HEK293 (cell line): Measurements from ENCODE around the gene RFXAP.

Experiments
- CTCF ChIA-PET: fragments of 350-600 bp; formaldehyde crosslinking; extraction: SDS; loops from one replicate; lab custom pipeline; 2021; ENCODE audit warnings: antibody characterized with exemption; lab: Yijun Ruan, JAX
- POLR2A ChIA-PET: fragments of 300-600 bp; formaldehyde crosslinking; extraction: SDS; loops from one replicate; lab custom pipeline; 2020; ENCODE audit warnings: antibody characterized with exemption, inconsistent platforms; lab: Yijun Ruan, JAX
- H3K27ac ChIP-seq: fragments of 200-500 bp; sonication (Bioruptor generic); 2 replicates; pipeline ENCODE4 v1.5.1; 2014; ENCODE audit warnings: low read depth, low read length, control low read depth, inconsistent platforms; ENCODE audit errors: extremely low read depth
- H3K36me3 ChIP-seq, 2 experiments: fragments of 200-500 bp in 1 of 2; sonication (Bioruptor generic) in 1 of 2; 1 replicate in 1 of 2; 2 replicates in 1 of 2; pipeline ENCODE4 v1.5.1; 2014 to 2017; ENCODE audit warnings: inconsistent platforms in 2 of 2, low read length in 2 of 2; ENCODE audit not compliant: control insufficient read depth in 2 of 2, insufficient read depth in 1 of 2
- H3K4me1 ChIP-seq: fragments of 200-500 bp; sonication (Bioruptor generic); 2 replicates; pipeline ENCODE4 v1.5.1; 2014; ENCODE audit warnings: mild to moderate bottlenecking, low read length, inconsistent platforms; ENCODE audit not compliant: control insufficient read depth, insufficient read depth
- H3K4me3 ChIP-seq: 2 replicates; pipeline ENCODE4 v1.5.1; 2011; ENCODE audit warnings: low read depth, mild to moderate bottlenecking, control low read depth, low read length, moderate library complexity
- H3K9me3 ChIP-seq: fragments of 200-500 bp; sonication (Bioruptor generic); 2 replicates; pipeline ENCODE4 v1.5.1; 2014; ENCODE audit warnings: low read depth, low read length, inconsistent platforms; ENCODE audit not compliant: control insufficient read depth, insufficient read depth
- GFI1B ChIP-seq: fragments of 450-650 bp; formaldehyde crosslinking; IDR thresholded peaks from 2 replicates; pipeline ENCODE4 v1.5.1; 2016; ENCODE audit warnings: missing biosample characterization, missing genetic modification characterization
- HOXC10 ChIP-seq: sonication (generic); formaldehyde crosslinking; IDR thresholded peaks from 2 replicates; pipeline ENCODE4 v1.8.1; 2023; ENCODE audit warnings: mild to moderate bottlenecking, missing genetic modification reagents
- INSM2 ChIP-seq: fragments of 450-650 bp; formaldehyde crosslinking; IDR thresholded peaks from 2 replicates; pipeline ENCODE4 v1.5.1; 2016; ENCODE audit warnings: missing biosample characterization, missing genetic modification characterization
- KLF9 ChIP-seq: fragments of 450-650 bp; formaldehyde crosslinking; IDR thresholded peaks from 2 replicates; pipeline ENCODE4 v1.5.1; 2016; ENCODE audit warnings: missing biosample characterization, missing genetic modification characterization, low read depth
- TSHZ1 ChIP-seq: fragments of 450-650 bp; formaldehyde crosslinking; IDR thresholded peaks from 2 replicates; pipeline ENCODE4 v1.5.1; 2016; ENCODE audit warnings: missing biosample characterization, missing genetic modification characterization, borderline replicate concordance
- ZBTB48 ChIP-seq: fragments of 450-650 bp; formaldehyde crosslinking; IDR thresholded peaks from 2 replicates; pipeline ENCODE4 v1.5.1; 2016; ENCODE audit warnings: missing biosample characterization, missing genetic modification characterization
- ZFP3 ChIP-seq: fragments of 450-650 bp; formaldehyde crosslinking; IDR thresholded peaks from 2 replicates; pipeline ENCODE4 v1.5.1; 2016; ENCODE audit warnings: low read depth, missing biosample characterization, missing genetic modification characterization
- ZNF175 ChIP-seq: fragments of 450-650 bp; formaldehyde crosslinking; IDR thresholded peaks from 2 replicates; pipeline ENCODE4 v1.5.1; 2016; ENCODE audit warnings: missing biosample characterization, missing genetic modification characterization
- ZNF211 ChIP-seq: fragments of 450-650 bp; formaldehyde crosslinking; IDR thresholded peaks from 2 replicates; pipeline ENCODE4 v1.5.1; 2016; ENCODE audit warnings: low read depth, missing biosample characterization, missing genetic modification characterization
- ZNF221 ChIP-seq: fragments of 450-650 bp; formaldehyde crosslinking; IDR thresholded peaks from 2 replicates; pipeline ENCODE4 v1.5.1; 2017; ENCODE audit warnings: missing biosample characterization, missing genetic modification characterization, borderline replicate concordance
- ZNF274 ChIP-seq, 2 experiments: fragments of 200-500 bp in 1 of 2; fragments of 450-650 bp in 1 of 2; sonication (Bioruptor generic) in 1 of 2; formaldehyde crosslinking in 1 of 2; IDR thresholded peaks; 2 replicates each; pipeline versions ENCODE4 v1.5.1 to v1.6.1; 2014 to 2016; ENCODE audit warnings: borderline replicate concordance in 1 of 2, inconsistent platforms in 1 of 2, low read length in 1 of 2, missing biosample characterization in 1 of 2, missing genetic modification characterization in 1 of 2
- ZNF311 ChIP-seq: fragments of 450-650 bp; formaldehyde crosslinking; IDR thresholded peaks from 2 replicates; pipeline ENCODE4 v1.5.1; 2017; ENCODE audit warnings: missing biosample characterization, missing genetic modification characterization, borderline replicate concordance
- ZNF37A ChIP-seq: fragments of 450-650 bp; IDR thresholded peaks from 2 replicates; pipeline ENCODE4 v1.5.1; 2018; ENCODE audit warnings: missing biosample characterization, missing genetic modification characterization
- ZNF398 ChIP-seq: fragments of 450-650 bp; formaldehyde crosslinking; IDR thresholded peaks from 2 replicates; pipeline ENCODE4 v1.5.1; 2017; ENCODE audit warnings: missing biosample characterization, missing genetic modification characterization
- ZNF548 ChIP-seq: fragments of 450-650 bp; formaldehyde crosslinking; IDR thresholded peaks from 2 replicates; pipeline ENCODE4 v1.5.1; 2016; ENCODE audit warnings: missing biosample characterization, missing genetic modification characterization
- ZNF558 ChIP-seq: fragments of 450-650 bp; formaldehyde crosslinking; IDR thresholded peaks from 2 replicates; pipeline ENCODE4 v1.5.1; 2016; ENCODE audit warnings: missing biosample characterization, missing genetic modification characterization
- ZNF580 ChIP-seq: fragments of 450-650 bp; formaldehyde crosslinking; IDR thresholded peaks from 2 replicates; pipeline ENCODE4 v1.5.1; 2016; ENCODE audit warnings: missing biosample characterization, missing genetic modification characterization
- ZNF596 ChIP-seq: fragments of 450-650 bp; IDR thresholded peaks from 2 replicates; pipeline ENCODE4 v1.5.0; 2018; ENCODE audit warnings: missing biosample characterization, mild to moderate bottlenecking, missing genetic modification characterization, moderate library complexity
- ZNF645 ChIP-seq: fragments of 450-650 bp; formaldehyde crosslinking; IDR thresholded peaks from 2 replicates; pipeline ENCODE4; 2016; ENCODE audit warnings: missing biosample characterization, missing genetic modification characterization
- TF ChIP-seq, protein P1 (sequence below): fragments of 450-650 bp; formaldehyde crosslinking; IDR thresholded peaks from 2 replicates; pipeline ENCODE4 v1.5.1; 2017; ENCODE audit warnings: missing biosample characterization, missing genetic modification characterization
- TF ChIP-seq, protein P2 (sequence below): fragments of 450-650 bp; formaldehyde crosslinking; IDR thresholded peaks from 2 replicates; pipeline ENCODE4 v1.5.1; 2017; ENCODE audit warnings: missing biosample characterization, mild to moderate bottlenecking, missing genetic modification characterization, moderate library complexity
- TF ChIP-seq, protein P3 (sequence below): fragments of 450-650 bp; formaldehyde crosslinking; IDR thresholded peaks from 2 replicates; pipeline ENCODE4 v1.5.1; 2016; ENCODE audit warnings: missing biosample characterization, missing genetic modification characterization

RFXAP gene

GRCh38 chr13:36866232-36866631 lies 47.2 kb downstream of the RFXAP start (continued):
- no peak for TF ChIP-seq ZNF274 (IDR thresholded peaks at IDR 0.05; ENCODE audit: low read length)
- TF ChIP-seq ZNF274 (tag by site-specific recombination; IDR thresholded peaks at IDR 0.05; ENCODE audit: borderline replicate concordance): no peak
- no peak for TF ChIP-seq INSM2 (tag by site-specific recombination)

DNA sequence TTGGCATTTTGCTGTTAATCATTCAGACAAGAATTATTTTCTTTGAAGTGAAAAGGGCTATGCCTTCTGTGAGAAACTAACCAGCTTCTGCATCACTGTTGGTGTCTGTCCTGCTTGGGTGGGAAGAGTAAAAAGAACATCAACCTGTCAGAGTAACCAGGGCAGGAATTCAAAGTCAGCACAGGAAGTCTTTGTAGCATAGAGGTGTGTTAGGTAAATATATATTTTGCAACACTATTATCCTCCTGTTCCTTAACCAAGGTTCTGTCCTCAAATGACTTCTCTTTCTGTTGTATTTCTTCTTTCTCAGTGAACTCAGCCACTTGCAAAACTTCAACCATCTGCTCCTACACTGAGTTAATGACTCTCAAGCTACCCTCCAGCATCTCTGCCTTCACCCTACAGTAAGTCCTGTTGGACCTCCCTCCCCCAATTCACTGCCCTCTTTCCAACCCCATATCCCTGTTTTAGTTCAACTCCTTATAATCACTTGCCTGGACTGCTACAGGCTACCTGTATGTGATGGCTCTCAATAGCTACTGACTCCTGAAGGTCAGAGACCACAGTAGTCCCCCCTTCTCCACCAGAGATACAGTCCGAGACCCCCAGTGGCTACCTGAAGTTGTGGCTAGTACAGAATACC lies 51.1 kb downstream of the RFXAP start:
- ChIA-PET CTCF (interaction anchor here (0.7 to 1.9 kb wide), 3 partner anchors 11 to 111 kb away, joined by 3 to 5 read pairs (median 3); no protein-coding TSS in a partner anchor), POLR2A (no interaction called here)
- H3K9me3 ChIP-seq: no peaks in the 10 kb centered on the region
- no peak overlapping the region for H3K27ac ChIP-seq
- TF ChIP-seq ZNF211 (no peak), HOXC10 (no peak), ZNF37A (tag by site-specific recombination) (no peak), ZFP3 (tag by site-specific recombination) (no peak), ZBTB48 (tag by site-specific recombination) (no peak), KLF9 (tag by site-specific recombination) (no peak), ZNF311 (no peak), ZNF221 (no peak), ZNF596 (tag by site-specific recombination) (no peak), ZNF580 (tag by site-specific recombination) (no peak), ZNF558 (tag by site-specific recombination) (no peak), ZNF398 (tag by site-specific recombination) (no peak), GFI1B (tag by site-specific recombination) (no peak), ZNF548 (tag by site-specific recombination) (no peak), ZNF175 (no peak), ZNF645 (tag by site-specific recombination) (no peak), TSHZ1 (tag by site-specific recombination) (no peak)
- TF ChIP-seq, protein P1, sequence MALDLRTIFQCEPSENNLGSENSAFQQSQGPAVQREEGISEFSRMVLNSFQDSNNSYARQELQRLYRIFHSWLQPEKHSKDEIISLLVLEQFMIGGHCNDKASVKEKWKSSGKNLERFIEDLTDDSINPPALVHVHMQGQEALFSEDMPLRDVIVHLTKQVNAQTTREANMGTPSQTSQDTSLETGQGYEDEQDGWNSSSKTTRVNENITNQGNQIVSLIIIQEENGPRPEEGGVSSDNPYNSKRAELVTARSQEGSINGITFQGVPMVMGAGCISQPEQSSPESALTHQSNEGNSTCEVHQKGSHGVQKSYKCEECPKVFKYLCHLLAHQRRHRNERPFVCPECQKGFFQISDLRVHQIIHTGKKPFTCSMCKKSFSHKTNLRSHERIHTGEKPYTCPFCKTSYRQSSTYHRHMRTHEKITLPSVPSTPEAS: no peak
- TF ChIP-seq, protein P2, sequence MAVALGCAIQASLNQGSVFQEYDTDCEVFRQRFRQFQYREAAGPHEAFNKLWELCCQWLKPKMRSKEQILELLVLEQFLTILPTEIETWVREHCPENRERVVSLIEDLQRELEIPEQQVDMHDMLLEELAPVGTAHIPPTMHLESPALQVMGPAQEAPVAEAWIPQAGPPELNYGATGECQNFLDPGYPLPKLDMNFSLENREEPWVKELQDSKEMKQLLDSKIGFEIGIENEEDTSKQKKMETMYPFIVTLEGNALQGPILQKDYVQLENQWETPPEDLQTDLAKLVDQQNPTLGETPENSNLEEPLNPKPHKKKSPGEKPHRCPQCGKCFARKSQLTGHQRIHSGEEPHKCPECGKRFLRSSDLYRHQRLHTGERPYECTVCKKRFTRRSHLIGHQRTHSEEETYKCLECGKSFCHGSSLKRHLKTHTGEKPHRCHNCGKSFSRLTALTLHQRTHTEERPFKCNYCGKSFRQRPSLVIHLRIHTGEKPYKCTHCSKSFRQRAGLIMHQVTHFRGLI: no peak
- TF ChIP-seq, protein P3, sequence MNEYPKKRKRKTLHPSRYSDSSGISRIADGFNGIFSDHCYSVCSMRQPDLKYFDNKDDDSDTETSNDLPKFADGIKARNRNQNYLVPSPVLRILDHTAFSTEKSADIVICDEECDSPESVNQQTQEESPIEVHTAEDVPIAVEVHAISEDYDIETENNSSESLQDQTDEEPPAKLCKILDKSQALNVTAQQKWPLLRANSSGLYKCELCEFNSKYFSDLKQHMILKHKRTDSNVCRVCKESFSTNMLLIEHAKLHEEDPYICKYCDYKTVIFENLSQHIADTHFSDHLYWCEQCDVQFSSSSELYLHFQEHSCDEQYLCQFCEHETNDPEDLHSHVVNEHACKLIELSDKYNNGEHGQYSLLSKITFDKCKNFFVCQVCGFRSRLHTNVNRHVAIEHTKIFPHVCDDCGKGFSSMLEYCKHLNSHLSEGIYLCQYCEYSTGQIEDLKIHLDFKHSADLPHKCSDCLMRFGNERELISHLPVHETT (tag by site-specific recombination): no peak
- no peak overlapping the region for H3K4me3 ChIP-seq
- H3K4me1 ChIP-seq: no peaks in the 10 kb centered on the region; the same call in 1 of the 2 replicates
- peaks cover 4 to 66% of the 10 kb centered on the region in 2 experiments; a peak in 2 of 3 replicates for H3K36me3 ChIP-seq
